ENCODE data around the gene TCF4.

GRCh38 chr18:55239740-55240139 is 348.3 kb downstream of the TCF4 start:
- TF ChIP-seq CTCF (optimal IDR thresholded peaks at IDR 0.05 in 1 of 3, IDR thresholded peaks at IDR 0.05 in 1 of 3, conservative IDR thresholded peaks at IDR 0.05 in 1 of 3; ENCODE audit: extremely low read depth in 1 of 3, insufficient read depth in 2 of 3, low read length in 3 of 3): no peak
- TF ChIP-seq EZH2 (IDR thresholded peaks at IDR 0.05; ENCODE audit: low read length): no peak

Data from keratinocyte (primary cell).